Kidney (tissue), 14 donors: Measurements from ENCODE around the gene ARHGEF10L. TPM values are rescaled to one million over a fixed set of nuclear protein-coding genes. Genes with fewer than 3 reads are reported as not detected.

ENCODE experiments used
- DNase-seq, 5 donors: peaks; one replicate each; pipeline ENCODE4 v3.0.0-alpha.2; 2013 to 2020
- FAIRE-seq: peaks from 2 replicates; lab custom pipeline; 2012; peaks lifted over from hg19 to GRCh38; lab: Jason Lieb, UNC
- H3K27ac ChIP-seq, 2 donors: one replicate each; pipeline ENCODE4 v1.7.0; 2013; ENCODE audit warnings: low read depth in 2 of 2, low read length in 2 of 2, inconsistent platforms in 1 of 2
- H3K27me3 ChIP-seq: one replicate; pipeline ENCODE4 v1.7.1; 2013; ENCODE audit warnings: low read length, inconsistent platforms; ENCODE audit not compliant: control insufficient read depth, insufficient read depth
- H3K36me3 ChIP-seq, 3 donors: one replicate each; pipeline versions ENCODE4 v1.7.0 to v1.7.1; 2013; ENCODE audit warnings: low read length in 3 of 3, control low read depth in 1 of 3, inconsistent platforms in 1 of 3; ENCODE audit not compliant: insufficient read depth in 3 of 3, control insufficient read depth in 2 of 3
- H3K4me1 ChIP-seq, 3 donors: one replicate each; pipeline versions ENCODE4 v1.7.0 to v1.7.1; 2013; ENCODE audit warnings: low read length in 3 of 3, inconsistent platforms in 1 of 3, low read depth in 1 of 3; ENCODE audit not compliant: control insufficient read depth in 2 of 3, insufficient read depth in 2 of 3
- H3K4me3 ChIP-seq, 3 donors: one replicate each; pipeline versions ENCODE4 v1.7.0 to v1.8.1; 2013; ENCODE audit warnings: low read length in 3 of 3, control low read depth in 1 of 3, inconsistent platforms in 1 of 3
- H3K9ac ChIP-seq, 3 donors: one replicate each; pipeline versions ENCODE4 v1.7.0 to v1.7.1; 2013; ENCODE audit warnings: low read length in 3 of 3, control low read depth in 1 of 3, inconsistent platforms in 1 of 3
- H3K9me3 ChIP-seq, 3 donors: one replicate each; pipeline versions ENCODE4 v1.7.0 to v1.7.1; 2013; ENCODE audit warnings: low read length in 3 of 3, control low read depth in 1 of 3, inconsistent platforms in 1 of 3; ENCODE audit not compliant: control insufficient read depth in 2 of 3, insufficient read depth in 1 of 3
- intact Hi-C: fragments of 100-400 bp; cut with DNase I; formaldehyde crosslinking; loops from one replicate; pipeline ENCODE4 v1.11.1; 2022
- polyA plus RNA-seq: library from polyadenylated mRNA; stranded (reverse); fragments of 350-450 nt; fragmentation: Illumina TruSeq; extraction: RNeasy Lipid Tissue Mini Kit (QIAGEN cat#74804); gene quantifications from one replicate; pipeline ENCODE4 v1.2.3, GENCODE V29; 2014; ENCODE audit warnings: low read depth, low replicate concordance; ENCODE audit not compliant: insufficient read depth
- total RNA-seq: library from RNA; stranded (reverse); fragmentation: NEBNext Ultra II Directional; extraction: Animal tissue kit (Norgen Biotek cat#: 25700); gene quantifications from one replicate; pipeline ENCODE4 v1.2.1, GENCODE V29; 2021
- TF ChIP-seq, protein P1 (sequence below): IDR thresholded peaks from 3 replicates; pipeline ENCODE4 v1.5.1; 2012; ENCODE audit warnings: mild to moderate bottlenecking, moderate library complexity, borderline replicate concordance; ENCODE audit not compliant: insufficient read depth; ENCODE audit errors: extremely low read depth
- donor health status: control.
- donor health status: control.
- donor health status: control.
- donor health status: control.
- donor health status: control.
- donor health status: DM: yes; HTN: yes; CAD: no.
- donor health status: Normal renal cell carcinoma (clear cell type).

The ARHGEF10L gene
- total and polyA plus RNA-seq, 2 donors from 2014 or later, result 40.8 to 91.9 TPM

- H3K4me3 ChIP-seq, result no peak overlapping the region
- H3K36me3 ChIP-seq, result peaks cover 0 to 76% (median 45%) of the 10 kb centered on the region in 3 donors
- no peaks in the 10 kb centered on the region for H3K9me3 ChIP-seq
- no peak overlapping the region for H3K27ac ChIP-seq
- DNase-seq (no peak), FAIRE-seq (no peak)
- H3K4me1 ChIP-seq, result peaks cover 0 to 2% (median 0%) of the 10 kb centered on the region in 3 donors
- intact Hi-C loops, result no loop called here
- no peak overlapping the region for H3K9ac ChIP-seq
- H3K27me3 ChIP-seq, result no peaks in the 10 kb centered on the region
- TF ChIP-seq, protein P1, sequence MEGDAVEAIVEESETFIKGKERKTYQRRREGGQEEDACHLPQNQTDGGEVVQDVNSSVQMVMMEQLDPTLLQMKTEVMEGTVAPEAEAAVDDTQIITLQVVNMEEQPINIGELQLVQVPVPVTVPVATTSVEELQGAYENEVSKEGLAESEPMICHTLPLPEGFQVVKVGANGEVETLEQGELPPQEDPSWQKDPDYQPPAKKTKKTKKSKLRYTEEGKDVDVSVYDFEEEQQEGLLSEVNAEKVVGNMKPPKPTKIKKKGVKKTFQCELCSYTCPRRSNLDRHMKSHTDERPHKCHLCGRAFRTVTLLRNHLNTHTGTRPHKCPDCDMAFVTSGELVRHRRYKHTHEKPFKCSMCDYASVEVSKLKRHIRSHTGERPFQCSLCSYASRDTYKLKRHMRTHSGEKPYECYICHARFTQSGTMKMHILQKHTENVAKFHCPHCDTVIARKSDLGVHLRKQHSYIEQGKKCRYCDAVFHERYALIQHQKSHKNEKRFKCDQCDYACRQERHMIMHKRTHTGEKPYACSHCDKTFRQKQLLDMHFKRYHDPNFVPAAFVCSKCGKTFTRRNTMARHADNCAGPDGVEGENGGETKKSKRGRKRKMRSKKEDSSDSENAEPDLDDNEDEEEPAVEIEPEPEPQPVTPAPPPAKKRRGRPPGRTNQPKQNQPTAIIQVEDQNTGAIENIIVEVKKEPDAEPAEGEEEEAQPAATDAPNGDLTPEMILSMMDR, result no peak
Measured at GRCh38 chr1:17620448-17620847, 81.0 kb downstream of the ARHGEF10L start.

GRCh38 chr1:17621691-17622090, 82.2 kb downstream of the ARHGEF10L start:
- Histone ChIP-seq H3K4me3 (no peak overlapping the region), H3K36me3 (peaks cover 0 to 80% (median 47%) of the 10 kb centered on the region in 3 donors), H3K27ac (no peak overlapping the region), H3K9me3 (no peaks in the 10 kb centered on the region), H3K9ac (no peak overlapping the region), H3K27me3 (no peaks in the 10 kb centered on the region), H3K4me1 (peaks cover 0 to 2% (median 0%) of the 10 kb centered on the region in 3 donors)
- FAIRE-seq, result no peak
- TF ChIP-seq, protein P1, result no peak
- no peak for DNase-seq
- intact Hi-C loops, result no loop called here

DNA sequence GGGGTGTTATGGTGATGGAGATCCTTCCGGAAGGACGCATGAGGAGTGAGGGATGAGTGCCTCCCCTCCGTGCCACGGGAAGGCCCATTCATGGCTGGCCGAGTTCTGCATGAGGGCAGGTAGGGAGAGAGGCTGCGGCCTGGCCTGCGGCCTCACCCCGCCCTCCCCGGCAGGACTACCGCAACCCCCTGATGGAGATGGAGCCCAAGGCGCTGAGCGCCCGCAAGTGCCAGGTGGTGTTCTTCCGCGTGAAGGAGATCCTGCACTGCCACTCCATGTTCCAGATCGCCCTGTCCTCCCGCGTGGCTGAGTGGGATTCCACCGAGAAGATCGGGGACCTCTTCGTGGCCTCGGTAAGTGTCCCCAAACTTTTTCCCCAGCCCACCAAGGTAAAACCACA, 83.3 kb downstream of the ARHGEF10L start:
- Histone ChIP-seq H3K27me3 (no peaks in the 10 kb centered on the region), H3K27ac (no peak overlapping the region), H3K36me3 (peaks cover 0 to 82% (median 52%) of the 10 kb centered on the region in 3 donors), H3K9ac (no peak overlapping the region), H3K4me3 (no peak overlapping the region), H3K9me3 (no peaks in the 10 kb centered on the region), H3K4me1 (no peaks in the 10 kb centered on the region)
- DNase-seq (no peak), FAIRE-seq (no peak)
- intact Hi-C loops, result no loop called here
- TF ChIP-seq, protein P1, result no peak
